HUDEP-2 (cell line): ENCODE results near the gene ADCYAP1R1.

Experiments used
- DNase-seq, 76 experiments: peaks; one replicate each; lab custom pipeline; 2025; ENCODE audit not compliant: unreplicated experiment in 76 of 76; lab: John Stamatoyannopoulos, UW

ADCYAP1R1 gene

DNA sequence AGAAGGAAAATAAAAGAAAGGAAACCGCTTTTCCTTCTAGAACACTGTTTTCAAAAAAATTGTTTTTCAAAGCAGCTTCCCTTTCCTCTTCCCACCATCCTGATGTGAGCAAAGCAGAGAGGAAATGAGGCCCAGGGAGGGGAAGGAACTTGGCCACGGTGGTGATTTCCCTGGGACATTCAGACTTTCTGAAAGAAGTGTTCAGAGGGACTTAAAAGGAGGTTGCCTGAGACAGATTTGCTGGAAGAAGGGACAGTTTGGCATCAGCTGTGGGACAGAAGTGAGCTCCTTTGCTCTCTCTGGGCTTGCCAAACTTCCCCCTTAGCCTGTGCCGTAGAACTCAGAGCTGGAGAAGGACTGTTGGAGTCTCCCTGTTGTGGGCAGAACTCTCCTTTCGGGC is 30.3 kb downstream of the ADCYAP1R1 start:
- DNase-seq, result no peak

DNA sequence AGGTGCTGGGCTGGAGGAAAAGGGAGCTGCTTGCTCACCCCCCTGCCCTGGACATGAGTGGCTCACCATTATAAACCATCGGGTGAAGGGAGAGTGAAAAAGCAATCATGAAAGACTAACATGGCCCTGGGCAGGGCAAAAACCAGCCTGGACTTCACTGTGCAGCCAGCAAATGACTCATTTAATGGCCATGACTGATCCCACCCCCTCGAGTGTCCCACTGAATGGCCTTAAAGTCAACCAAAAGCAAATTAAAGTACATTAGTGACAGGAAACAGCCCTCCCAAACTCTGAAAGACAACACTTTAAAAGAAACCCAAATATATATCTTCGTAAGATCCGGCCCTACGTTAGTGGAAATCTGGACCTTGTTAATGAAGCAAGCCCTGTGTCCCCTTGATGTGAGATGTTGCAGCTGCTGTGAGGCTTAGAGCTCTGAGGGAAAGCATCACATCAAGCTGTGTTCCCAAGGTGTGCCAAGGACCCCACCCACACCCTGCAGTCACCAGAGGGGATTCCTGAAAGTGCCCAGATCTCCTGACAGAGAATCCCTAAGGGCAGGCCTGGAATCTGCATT is 31.2 kb downstream of the ADCYAP1R1 start:
- DNase-seq, result no peak

GRCh38 chr7:31084226-31084625 is 32.1 kb downstream of the ADCYAP1R1 start:
- DNase-seq, result no peak

DNA sequence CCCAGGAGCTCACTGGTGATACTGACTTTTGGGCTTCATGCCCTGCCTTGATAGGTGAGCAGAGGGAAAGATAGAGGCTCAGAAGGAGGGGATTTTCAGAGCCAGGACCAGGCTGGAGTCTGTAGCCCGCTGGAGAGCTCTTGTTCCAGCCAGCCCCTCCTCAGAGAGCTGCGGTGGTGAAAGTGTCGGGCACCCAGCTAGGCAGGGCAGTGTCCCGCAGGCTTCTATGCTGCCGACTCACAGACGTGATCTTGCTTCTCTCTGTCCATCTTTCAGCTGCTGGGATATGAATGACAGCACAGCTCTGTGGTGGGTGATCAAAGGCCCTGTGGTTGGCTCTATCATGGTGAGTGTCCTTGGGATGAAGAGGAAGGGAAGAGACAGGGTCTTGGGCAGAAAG is 35.2 kb downstream of the ADCYAP1R1 start:
- DNase-seq, result no peak

GRCh38 chr7:31091924-31092434 is 39.9 kb downstream of the ADCYAP1R1 start:
- DNase-seq, result no peak

- no peak for DNase-seq
These were observed 40.5 kb downstream of the ADCYAP1R1 start for GRCh38 chr7:31092606-31093005.

DNA sequence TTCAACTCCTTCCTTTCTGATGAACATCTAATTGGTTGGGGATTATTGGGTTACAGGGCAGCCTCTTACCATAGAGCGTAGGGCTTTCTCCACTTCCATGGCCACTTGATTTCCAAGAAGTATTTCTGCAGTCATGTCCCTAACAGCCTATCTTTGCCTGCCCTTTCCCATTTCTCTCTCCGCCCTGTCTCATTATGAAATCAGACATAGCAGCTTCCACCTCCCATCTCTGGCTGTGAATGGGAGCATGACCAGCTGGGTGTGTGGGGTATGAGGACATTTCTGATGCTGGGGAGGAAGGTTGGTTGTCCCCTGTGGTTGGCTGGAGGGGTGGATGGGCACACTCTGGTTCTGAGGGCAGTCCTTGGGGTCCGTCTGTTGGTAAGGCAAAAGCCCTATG is 41.2 kb downstream of the ADCYAP1R1 start:
- DNase-seq, result no peak

- no peak for DNase-seq
These were observed 42.2 kb downstream of the ADCYAP1R1 start for GRCh38 chr7:31094271-31094670.

DNA sequence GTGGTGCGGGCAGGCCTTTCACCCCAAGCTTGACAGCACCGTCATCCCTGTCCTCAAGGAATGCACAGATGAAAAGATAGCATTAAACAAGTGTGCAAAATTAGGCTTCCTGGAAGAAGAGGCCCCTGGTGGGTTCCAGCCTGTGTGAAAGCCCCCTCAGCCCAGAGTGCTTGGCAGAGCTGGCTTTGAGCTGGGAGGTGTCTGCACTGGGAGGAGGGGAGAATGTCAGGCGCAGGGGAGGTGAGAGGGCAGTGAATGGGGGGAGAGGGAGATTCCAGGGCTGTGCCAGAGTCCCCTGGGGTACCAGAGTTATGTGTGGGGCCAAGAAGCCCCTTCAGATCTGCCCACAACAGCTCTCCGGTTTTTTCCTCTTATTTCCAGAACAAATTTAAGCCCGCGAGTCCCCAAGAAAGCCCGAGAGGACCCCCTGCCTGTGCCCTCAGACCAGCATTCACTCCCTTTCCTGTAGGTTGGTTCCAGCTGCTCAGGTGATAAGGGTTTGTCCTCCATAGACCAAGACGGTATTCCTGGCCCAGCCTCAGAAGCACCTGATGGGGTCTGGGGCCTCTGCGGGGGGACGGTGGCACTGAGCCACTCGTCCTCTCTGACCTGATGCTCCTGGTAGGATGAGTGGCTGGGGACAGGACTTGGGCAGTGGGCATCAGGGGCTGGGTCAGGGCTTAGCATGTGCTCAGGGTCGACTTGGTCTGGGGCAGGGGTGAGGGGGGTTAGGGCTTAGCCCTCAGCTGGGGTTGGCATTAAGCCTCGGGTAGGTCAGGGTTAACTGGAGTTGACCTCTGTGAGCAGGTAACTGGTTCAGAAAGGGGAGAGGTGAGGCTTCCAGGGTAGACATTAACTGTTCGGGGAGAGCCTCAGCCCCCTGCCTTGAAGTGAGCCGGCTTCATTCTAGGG is 43.4 kb downstream of the ADCYAP1R1 start:
- no peak for DNase-seq

DNA sequence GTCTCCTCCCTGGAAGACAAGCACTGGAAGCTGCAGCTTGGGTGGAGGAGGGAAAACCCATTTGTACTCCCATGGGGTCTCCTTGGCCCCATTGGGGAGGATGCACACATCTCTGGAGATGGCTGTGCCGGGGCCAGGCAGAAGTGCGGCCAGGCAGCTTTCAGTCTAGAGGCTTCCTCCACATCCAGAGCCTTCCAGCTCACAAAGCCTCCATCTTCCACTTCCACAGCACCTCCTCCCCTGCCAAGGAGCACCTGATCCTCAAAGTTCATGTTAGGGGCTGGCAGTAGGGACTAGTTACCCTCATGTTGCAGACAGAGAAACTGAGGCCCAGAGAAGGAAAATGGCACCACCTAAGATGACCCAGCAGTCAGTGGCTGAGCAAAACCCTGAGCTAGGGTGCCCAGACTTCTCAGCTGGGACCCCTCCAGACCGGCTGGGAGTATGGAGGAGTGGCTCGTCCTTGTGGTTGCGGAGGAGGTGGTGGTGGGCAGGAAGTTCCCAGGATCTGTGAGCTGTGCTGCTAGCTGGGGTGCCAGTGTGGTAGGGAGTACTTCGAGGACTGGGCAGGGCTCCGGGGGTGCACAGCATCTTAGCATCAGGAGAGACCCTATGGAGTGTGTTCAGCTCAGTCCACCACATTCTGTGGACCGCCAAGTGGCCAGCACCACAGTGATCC is 44.2 kb downstream of the ADCYAP1R1 start:
- no peak for DNase-seq

DNA sequence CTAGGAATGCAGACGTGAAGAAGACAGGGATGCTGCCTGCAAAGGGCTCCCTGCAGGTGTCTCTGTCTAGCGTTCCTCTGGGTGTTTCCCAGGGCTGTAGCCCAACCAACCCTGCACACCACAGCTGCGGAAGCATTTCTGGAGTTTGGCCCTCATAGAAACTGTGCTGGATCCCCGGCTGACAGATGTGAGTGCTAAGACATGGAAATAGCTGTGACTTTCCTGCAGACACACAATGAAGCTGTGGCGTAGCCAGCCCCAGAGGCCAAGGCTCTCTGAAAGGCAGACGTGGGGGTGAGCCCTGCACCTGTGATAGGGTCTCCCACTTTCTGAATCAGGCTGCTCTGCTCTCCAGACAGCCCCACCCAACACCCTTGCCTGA is 44.8 kb downstream of the ADCYAP1R1 start:
- no peak for DNase-seq

DNA sequence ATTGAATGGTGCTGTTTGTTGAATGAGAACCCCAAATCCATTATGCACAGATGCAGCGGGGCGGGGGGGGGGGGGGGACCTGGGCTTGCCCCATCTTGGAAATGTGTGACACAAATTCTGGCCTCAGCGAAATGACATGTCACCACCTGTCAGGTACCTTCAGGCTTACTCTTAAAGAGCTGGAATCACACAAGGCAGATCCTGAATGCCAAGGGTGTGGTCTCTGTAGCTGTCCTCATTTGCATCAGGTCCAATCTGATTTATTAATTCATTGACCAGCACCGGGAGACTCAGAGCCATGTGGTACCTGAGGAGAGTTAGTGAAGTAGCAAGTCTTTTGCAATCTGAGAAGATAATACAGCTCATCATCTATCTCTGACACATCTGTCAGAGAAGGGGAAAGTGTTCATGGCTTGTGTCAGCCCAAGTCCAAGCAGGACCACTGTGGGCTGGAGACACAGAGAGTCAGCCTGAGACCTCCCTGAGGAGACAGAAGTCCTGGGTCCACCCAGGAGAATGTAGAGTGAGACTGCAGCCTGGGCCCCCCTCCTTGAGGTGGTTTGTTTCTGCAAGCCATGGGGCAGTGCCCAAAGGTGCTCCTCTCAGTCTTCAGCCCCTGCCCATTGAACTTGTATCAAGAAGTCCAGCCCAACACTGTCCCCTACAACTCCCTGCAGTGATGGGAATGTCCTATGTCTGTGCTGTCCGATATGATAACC is 46.7 kb downstream of the ADCYAP1R1 start:
- DNase-seq, result no peak

DNA sequence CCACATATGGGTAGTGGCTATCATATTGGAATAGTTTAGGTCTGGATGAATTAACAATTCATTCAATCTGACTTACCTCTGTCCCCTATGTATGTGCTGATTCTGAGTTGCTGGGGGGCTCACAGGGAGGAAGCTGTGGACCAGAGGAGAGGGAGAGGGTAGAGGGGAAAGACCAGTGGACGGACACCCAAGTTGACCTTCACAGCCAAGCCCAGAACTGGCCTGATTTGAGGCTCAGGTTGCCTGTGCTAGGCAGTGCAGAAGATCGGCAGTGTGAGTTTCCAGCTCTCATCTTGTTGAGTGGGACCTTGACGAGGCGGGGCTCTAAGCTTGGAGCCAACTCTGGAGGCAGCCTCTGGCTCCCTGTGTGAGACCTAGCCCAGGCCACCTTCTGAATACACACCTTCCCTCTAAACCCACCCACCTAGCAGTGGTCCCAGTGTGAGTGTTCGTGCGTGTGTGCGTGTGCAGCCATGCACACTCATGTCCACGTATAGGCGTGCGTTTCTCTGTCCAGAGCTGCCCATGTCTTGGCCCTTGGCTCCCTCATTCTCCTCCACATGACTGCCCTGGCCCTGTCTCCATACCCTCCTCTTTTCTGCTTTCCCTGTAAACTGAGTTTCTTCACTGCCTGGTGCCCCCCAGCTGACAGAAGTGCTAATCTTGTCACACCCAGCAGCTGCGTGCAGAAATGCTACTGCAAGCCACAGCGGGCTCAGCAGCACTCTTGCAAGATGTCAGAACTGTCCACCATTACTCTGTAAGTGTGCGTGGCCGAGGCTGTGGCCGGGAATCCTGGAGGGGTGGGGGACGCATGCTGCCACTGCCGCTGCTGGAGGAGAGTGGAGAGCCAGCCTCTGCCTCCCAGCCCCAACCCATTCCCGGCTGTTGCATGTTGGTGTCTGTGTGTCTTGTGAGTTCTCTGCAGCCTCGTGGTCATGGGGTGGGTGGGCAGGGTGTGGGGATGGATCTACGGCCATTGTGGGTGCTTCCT is 47.6 kb downstream of the ADCYAP1R1 start:
- DNase-seq, result no peak

GRCh38 chr7:31100445-31100844 is 48.3 kb downstream of the ADCYAP1R1 start:
- DNase-seq, result no peak

DNA sequence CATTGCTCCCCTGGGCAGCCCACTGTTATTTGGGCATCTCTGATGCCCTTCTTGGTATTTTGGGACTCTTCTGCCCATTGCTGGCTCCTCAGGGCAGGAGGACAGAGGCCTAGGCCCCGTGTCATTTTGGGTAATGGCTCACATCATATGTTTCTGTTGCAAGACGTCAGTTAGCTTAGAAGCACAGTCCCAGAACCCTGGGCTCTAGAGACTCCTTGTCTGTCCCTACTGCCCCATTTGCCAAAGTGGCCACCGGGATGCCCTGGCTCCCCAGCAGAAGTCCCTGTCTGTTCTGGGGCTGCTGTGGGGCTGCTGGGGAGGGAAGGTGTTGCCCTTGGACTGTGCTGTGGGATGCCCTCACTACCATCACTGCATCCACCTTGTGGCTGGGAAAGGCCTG is 48.8 kb downstream of the ADCYAP1R1 start:
- no peak for DNase-seq

DNA sequence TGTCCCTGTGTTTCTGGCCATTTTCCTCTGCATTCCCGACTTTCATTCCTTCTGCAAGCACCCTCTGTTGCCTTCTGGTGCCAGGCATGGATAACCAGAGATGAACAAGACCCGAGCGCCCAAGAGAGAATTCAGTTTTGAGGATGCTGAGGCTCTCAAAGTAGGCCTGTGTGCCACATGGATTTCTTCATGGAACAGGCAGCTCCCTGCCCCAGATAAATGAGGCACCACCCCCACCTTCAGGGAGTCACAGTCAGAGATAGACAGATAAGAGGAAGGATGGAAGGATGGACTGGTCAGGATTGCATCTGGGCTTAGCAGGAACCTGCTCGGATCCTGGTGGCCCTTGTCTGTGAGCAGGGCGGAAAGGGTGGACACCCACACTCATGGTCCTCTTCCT is 49.4 kb downstream of the ADCYAP1R1 start:
- DNase-seq, result no peak

GRCh38 chr7:31102151-31102972 is 50.3 kb downstream of the ADCYAP1R1 start:
- DNase-seq, result peak in 1 of 76 experiments; percentile 6

- DNase-seq, result no peak
These were observed 51.1 kb downstream of the ADCYAP1R1 start for GRCh38 chr7:31102973-31103850.
